Keratinocyte (primary cell): Measurements from ENCODE around the gene BTBD16. TPM values are rescaled to one million over a fixed set of nuclear protein-coding genes. Genes with fewer than 3 reads are reported as not detected.

Source experiments
- DNase-seq: peaks from one replicate; pipeline ENCODE4 v3.0.0-alpha.2; 2011; ENCODE audit warnings: low read depth, missing footprints, low spot score
- FAIRE-seq: peaks from 2 replicates; lab custom pipeline; 2011; peaks lifted over from hg19 to GRCh38; lab: Jason Lieb, UNC
- H2AFZ ChIP-seq: 2 replicates; pipeline ENCODE4 v1.6.0; 2012; ENCODE audit warnings: low read length, control low read depth, inconsistent platforms; ENCODE audit not compliant: control insufficient read depth
- H3K27ac ChIP-seq: 2 replicates; pipeline ENCODE4 v1.5.1; 2011; ENCODE audit warnings: low read length; ENCODE audit not compliant: control insufficient read depth, insufficient read depth
- H3K27me3 ChIP-seq: 3 replicates; pipeline ENCODE4 v1.6.0; 2011; ENCODE audit warnings: low read length; ENCODE audit not compliant: control insufficient read depth, insufficient read depth; ENCODE audit errors: extremely low read depth
- H3K36me3 ChIP-seq, 2 experiments: 2 replicates in 1 of 2; 3 replicates in 1 of 2; pipeline ENCODE4 v1.5.1; 2011; ENCODE audit warnings: low read length in 2 of 2, mild to moderate bottlenecking in 1 of 2; ENCODE audit not compliant: control insufficient read depth in 2 of 2, insufficient read depth in 2 of 2; ENCODE audit errors: extremely low read depth in 1 of 2
- H3K4me1 ChIP-seq: 3 replicates; pipeline ENCODE4 v1.5.1; 2011; ENCODE audit warnings: low read length; ENCODE audit not compliant: control insufficient read depth, insufficient read depth; ENCODE audit errors: extremely low read depth
- H3K4me2 ChIP-seq: 3 replicates; pipeline ENCODE4 v1.6.0; 2011; ENCODE audit warnings: low read depth, low read length; ENCODE audit not compliant: control insufficient read depth, insufficient read depth; ENCODE audit errors: extremely low read depth
- H3K4me3 ChIP-seq, 3 experiments: fragments of 200-600 bp in 1 of 3; sonication (generic) in 1 of 3; 2 replicates in 2 of 3; 3 replicates in 1 of 3; pipeline ENCODE4 v1.5.1; 2011 to 2016; ENCODE audit warnings: low read length in 3 of 3, mild to moderate bottlenecking in 3 of 3, control low read depth in 2 of 3, inconsistent platforms in 1 of 3, low read depth in 1 of 3, mixed read lengths in 1 of 3, mixed run types in 1 of 3, moderate library complexity in 1 of 3; ENCODE audit not compliant: control insufficient read depth in 2 of 3, insufficient read depth in 2 of 3; ENCODE audit errors: extremely low read depth in 1 of 3
- H3K79me2 ChIP-seq: 2 replicates; pipeline ENCODE4 v1.6.0; 2012; ENCODE audit warnings: low read length; ENCODE audit not compliant: control insufficient read depth, insufficient read depth
- H3K9ac ChIP-seq: 3 replicates; pipeline ENCODE4 v1.6.0; 2011; ENCODE audit warnings: low read length; ENCODE audit not compliant: control insufficient read depth, insufficient read depth; ENCODE audit errors: extremely low read depth
- H3K9me1 ChIP-seq: 3 replicates; pipeline ENCODE4 v1.6.0; 2011; ENCODE audit warnings: low read length; ENCODE audit not compliant: control insufficient read depth, insufficient read depth; ENCODE audit errors: extremely low read depth
- H3K9me3 ChIP-seq: 2 replicates; pipeline ENCODE4 v1.5.1; 2012; ENCODE audit warnings: low read depth, low read length; ENCODE audit not compliant: control insufficient read depth
- H4K20me1 ChIP-seq: 3 replicates; pipeline ENCODE4 v1.6.0; 2011; ENCODE audit warnings: low read length; ENCODE audit not compliant: control insufficient read depth, insufficient read depth; ENCODE audit errors: extremely low read depth
- EZH2 ChIP-seq: IDR thresholded peaks from one replicate; pipeline ENCODE4 v1.6.1; 2012; ENCODE audit warnings: inconsistent platforms, mild to moderate bottlenecking, low read length, moderate library complexity
- dilution Hi-C: fragments of 300-500 bp; cut with MboI; formaldehyde crosslinking; loops from one replicate; pipeline ENCODE4 v1.7.0; 2020; ENCODE audit warnings: low sequenced_read_pairs; ENCODE audit not compliant: extremely low pct_ligation_motif_present
- polyA plus RNA-seq, 5 experiments: library from polyadenylated mRNA; depleted of rRNA in 3 of 5; stranded (reverse) in 3 of 5; stranded (forward) in 1 of 5; unstranded in 1 of 5; fragments of >200 nt; gene quantifications; 1 replicate in 1 of 5; 2 replicates in 3 of 5; 3 replicates in 1 of 5; pipeline versions ENCODE4 v1.2.1 to v1.2.3, GENCODE V29; 2011 to 2012; ENCODE audit warnings: missing spikeins in 2 of 5, low read depth in 1 of 5, low replicate concordance in 1 of 5
- TF ChIP-seq, protein P1 (sequence below), 3 experiments: IDR thresholded peaks in 1 of 3; conservative IDR thresholded peaks in 1 of 3; optimal IDR thresholded peaks in 1 of 3; 2 replicates in 2 of 3; 3 replicates in 1 of 3; pipeline versions ENCODE3 to v1.5.1; 2011; ENCODE audit warnings: low read length in 3 of 3, mild to moderate bottlenecking in 3 of 3, moderate library complexity in 2 of 3, control low read depth in 1 of 3, inconsistent platforms in 1 of 3; ENCODE audit not compliant: insufficient read depth in 2 of 3; ENCODE audit errors: extremely low read depth in 1 of 3

Gene BTBD16
- polyA plus RNA-seq, 1 donor (not counting 4 experiments of a cell fraction or from before 2014, with no cell fraction given) = 4.9 TPM

DNA sequence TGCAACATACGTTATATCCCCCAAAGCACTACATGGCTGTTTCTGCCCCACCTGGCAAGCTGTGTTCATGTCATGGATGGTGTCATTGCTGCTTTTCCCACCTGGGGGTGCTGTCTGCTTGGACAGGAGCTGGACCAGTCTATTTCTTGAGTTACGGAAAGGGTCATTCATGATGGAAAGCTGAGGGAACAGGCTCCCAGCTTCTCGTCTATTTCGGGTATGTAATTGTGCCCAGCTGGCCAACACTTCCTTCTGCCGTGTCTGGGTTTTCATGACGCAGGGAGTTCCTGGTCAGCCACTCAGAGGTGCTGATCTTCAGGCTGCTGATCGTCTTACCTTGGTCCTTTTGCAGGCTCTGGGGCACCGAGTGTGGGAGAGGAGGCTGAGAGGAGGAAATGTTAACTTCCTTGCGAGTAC, 8.6 kb downstream of the BTBD16 start:
- no peak for TF ChIP-seq EZH2
- TF ChIP-seq, protein P1, sequence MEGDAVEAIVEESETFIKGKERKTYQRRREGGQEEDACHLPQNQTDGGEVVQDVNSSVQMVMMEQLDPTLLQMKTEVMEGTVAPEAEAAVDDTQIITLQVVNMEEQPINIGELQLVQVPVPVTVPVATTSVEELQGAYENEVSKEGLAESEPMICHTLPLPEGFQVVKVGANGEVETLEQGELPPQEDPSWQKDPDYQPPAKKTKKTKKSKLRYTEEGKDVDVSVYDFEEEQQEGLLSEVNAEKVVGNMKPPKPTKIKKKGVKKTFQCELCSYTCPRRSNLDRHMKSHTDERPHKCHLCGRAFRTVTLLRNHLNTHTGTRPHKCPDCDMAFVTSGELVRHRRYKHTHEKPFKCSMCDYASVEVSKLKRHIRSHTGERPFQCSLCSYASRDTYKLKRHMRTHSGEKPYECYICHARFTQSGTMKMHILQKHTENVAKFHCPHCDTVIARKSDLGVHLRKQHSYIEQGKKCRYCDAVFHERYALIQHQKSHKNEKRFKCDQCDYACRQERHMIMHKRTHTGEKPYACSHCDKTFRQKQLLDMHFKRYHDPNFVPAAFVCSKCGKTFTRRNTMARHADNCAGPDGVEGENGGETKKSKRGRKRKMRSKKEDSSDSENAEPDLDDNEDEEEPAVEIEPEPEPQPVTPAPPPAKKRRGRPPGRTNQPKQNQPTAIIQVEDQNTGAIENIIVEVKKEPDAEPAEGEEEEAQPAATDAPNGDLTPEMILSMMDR (optimal IDR thresholded peaks at IDR 0.05 in 1 of 3, IDR thresholded peaks at IDR 0.05 in 1 of 3, conservative IDR thresholded peaks at IDR 0.05 in 1 of 3; ENCODE audit: extremely low read depth in 1 of 3, insufficient read depth in 2 of 3, low read length in 3 of 3) = peak; percentile 89 to 99 (median 98)
- H3K9me3 ChIP-seq = no peaks in the 10 kb centered on the region
- no peaks in the 10 kb centered on the region for H3K36me3 ChIP-seq
- H3K4me1 ChIP-seq = peaks cover 24% of the 10 kb centered on the region
- FAIRE-seq = peak; percentile 99
- no peak overlapping the region for H2AFZ ChIP-seq
- DNase-seq = no peak
- no peak overlapping the region for H3K4me3 ChIP-seq
- H3K9me1 ChIP-seq = no peaks in the 10 kb centered on the region
- H3K79me2 ChIP-seq = no peaks in the 10 kb centered on the region
- H3K27ac ChIP-seq = no peak overlapping the region
- dilution Hi-C loops = no loop called here
- no peak overlapping the region for H3K4me2 ChIP-seq
- no peaks in the 10 kb centered on the region for H3K27me3 ChIP-seq
- H4K20me1 ChIP-seq = no peaks in the 10 kb centered on the region
- no peak overlapping the region for H3K9ac ChIP-seq

DNA sequence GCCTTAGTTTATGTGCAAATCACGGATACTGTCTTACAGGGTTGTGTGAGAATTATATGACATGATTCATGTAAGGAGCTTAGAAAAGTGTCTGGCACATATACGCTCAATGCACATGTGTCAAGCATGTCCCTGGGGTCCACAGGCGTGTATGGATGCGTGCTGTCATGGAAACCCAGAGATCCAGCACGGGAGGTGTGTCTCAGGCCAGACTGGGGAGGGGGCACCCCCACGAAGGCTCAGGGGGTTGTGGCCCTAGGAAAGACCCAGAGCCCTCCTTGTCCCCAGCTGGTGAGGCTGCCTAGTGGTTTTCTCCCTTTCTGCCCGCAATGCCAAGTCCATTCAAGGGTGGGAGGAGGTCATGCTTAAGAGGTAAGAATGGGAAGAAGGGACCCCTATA, 9.1 kb downstream of the BTBD16 start:
- H3K36me3 ChIP-seq = no peaks in the 10 kb centered on the region
- H3K9me3 ChIP-seq = no peaks in the 10 kb centered on the region
- H4K20me1 ChIP-seq = no peaks in the 10 kb centered on the region
- H2AFZ ChIP-seq = no peak overlapping the region
- H3K4me1 ChIP-seq = peaks cover 24% of the 10 kb centered on the region
- FAIRE-seq (no peak), DNase-seq (no peak)
- dilution Hi-C loops = no loop called here
- no peaks in the 10 kb centered on the region for H3K27me3 ChIP-seq
- H3K79me2 ChIP-seq = no peaks in the 10 kb centered on the region
- H3K9me1 ChIP-seq = no peaks in the 10 kb centered on the region
- TF ChIP-seq, protein P1 (optimal IDR thresholded peaks at IDR 0.05 in 1 of 3, IDR thresholded peaks at IDR 0.05 in 1 of 3, conservative IDR thresholded peaks at IDR 0.05 in 1 of 3; ENCODE audit: extremely low read depth in 1 of 3, insufficient read depth in 2 of 3, low read length in 3 of 3) = no peak
- no peak for TF ChIP-seq EZH2
- H3K4me3 ChIP-seq = no peak overlapping the region
- no peak overlapping the region for H3K9ac ChIP-seq
- no peak overlapping the region for H3K4me2 ChIP-seq
- H3K27ac ChIP-seq = no peak overlapping the region
